GM19023 (cell line): Measurements from ENCODE around the gene KRT85.
"Not testable (repeated sequence)": the region's sequence is repeated elsewhere in the genome, so short reads cannot be mapped to it uniquely, and the experiment has no call there.

ENCODE experiments used
- ATAC-seq: cut with Tn5 transposase; IDR thresholded peaks from one replicate; pipeline ENCODE4 v1.9.1; 2021; ENCODE audit warnings: mild to moderate bottlenecking, moderate library complexity; ENCODE audit not compliant: unreplicated experiment

KRT85 gene

DNA sequence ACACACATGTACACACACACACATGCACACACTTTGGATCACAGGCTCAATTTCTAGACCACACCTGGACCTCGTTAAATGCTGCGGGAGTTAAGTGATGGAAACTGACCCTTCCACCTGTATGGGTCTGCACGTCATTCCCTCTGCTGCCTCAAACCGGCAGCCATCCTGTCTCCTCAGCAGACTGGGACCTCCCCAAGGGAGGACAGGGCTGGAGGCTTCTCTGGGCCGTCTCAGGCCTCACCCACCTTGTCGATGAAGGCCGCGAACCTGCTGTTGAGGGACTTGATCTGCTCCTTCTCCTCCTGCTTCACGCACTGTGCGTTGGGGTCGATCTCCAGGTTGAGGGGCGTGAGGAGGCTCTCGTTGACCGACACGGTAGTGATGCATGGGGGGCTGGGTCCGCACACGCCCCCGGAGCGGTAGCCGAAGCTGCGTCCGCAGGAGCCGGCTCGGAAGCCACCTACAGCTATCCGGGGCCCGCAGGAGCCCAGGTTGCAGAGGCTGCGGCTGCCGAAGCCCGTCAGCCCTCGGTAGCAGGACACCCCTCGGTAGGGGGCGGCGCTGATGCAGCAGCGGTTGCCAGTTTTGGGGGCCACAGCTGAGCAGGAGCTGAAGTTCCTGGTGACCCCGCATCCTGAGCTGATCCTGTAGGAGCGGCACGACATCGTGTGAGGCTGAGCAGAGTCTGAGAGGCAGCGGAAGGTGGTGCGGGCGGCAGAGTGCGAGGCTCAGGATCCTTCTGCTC lies at the start of gene KRT85:
Gene KRT85, minus strand, starts transcription at position 744 of the 748 bp plus-strand sequence. Its CDS starts 76 bp downstream, at position 668.
- no peak for ATAC-seq

DNA sequence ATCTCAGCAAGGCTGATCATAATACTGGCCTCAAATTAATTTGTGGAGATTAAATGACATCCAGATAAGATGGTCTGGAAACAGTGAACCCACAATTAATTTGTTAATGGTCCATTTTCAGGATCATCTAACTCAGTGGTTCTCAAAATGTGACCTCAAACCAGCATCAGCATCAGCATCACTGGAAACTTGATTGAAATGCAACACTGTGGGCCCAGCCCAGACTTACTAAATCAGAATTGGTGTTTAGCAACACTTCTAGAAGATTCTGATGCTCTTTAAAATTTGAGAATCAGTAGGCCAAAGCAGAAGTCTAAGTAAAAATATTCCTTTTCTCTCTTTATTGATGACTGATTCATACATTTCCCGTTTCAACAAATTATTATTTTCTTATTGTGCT lies 49.5 kb upstream of the KRT85 start:
- ATAC-seq, result no peak

DNA sequence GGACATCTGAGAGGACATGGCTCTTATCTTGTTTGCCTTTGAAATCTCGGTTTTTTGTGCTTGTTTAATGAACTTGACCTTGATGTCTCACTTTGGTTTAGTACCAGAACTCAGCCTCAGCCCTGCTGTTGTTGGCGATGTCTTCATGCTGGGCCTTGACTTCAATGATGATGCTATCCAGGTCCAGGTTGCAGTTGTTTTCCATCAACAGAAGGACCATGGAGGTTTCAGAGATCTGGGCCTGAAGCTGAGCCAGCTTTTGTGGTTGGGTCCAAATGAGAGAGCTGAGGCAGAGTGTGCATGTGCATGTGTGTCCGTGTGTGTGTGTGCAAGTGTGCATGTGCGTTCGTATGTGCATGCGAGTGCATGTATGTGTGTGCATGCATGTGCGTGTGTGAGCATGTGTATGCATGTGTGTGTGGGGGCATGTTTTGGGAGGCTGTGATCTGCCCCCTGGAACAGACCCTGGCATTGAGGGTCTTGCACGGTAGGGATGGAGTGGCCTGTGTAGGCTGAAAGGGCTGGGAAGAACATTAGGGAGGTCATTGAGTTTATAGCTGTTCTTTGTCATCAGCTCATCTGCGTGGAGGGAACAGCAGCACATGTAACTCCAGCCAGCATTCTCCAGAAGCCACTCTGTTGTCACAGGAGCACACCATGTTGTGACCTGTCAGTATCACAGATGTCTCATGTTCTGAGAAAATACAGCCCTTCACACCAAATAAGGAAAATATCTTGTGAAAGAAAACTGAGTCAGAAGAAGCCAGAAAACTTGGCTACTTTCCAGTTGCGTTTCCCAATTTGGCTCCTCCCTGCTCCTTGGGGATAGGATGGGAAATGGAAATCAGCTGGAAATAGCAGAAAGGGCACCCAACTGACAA lies 48.8 kb upstream of the KRT85 start:
- ATAC-seq, result no peak

DNA sequence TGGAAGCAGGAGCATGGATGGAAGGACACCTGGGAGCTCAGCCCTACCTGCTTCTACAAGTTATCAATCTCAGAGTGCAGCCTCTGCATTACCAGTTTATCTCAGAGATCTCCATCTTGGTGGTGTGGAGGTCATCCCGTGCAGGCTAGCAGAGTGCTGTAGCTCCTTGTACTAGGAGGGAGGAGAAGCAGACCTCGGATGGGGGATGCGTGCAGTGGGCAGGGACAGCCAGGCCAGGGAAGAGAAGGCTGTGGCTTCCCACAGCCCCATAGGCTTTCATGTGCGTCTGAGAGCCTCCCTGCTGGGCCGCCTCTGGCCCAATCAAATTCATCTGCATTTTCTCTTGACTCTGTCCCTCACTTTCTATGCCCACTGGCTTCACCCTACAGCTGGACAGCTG lies 47.7 kb upstream of the KRT85 start:
- ATAC-seq, result no peak

DNA sequence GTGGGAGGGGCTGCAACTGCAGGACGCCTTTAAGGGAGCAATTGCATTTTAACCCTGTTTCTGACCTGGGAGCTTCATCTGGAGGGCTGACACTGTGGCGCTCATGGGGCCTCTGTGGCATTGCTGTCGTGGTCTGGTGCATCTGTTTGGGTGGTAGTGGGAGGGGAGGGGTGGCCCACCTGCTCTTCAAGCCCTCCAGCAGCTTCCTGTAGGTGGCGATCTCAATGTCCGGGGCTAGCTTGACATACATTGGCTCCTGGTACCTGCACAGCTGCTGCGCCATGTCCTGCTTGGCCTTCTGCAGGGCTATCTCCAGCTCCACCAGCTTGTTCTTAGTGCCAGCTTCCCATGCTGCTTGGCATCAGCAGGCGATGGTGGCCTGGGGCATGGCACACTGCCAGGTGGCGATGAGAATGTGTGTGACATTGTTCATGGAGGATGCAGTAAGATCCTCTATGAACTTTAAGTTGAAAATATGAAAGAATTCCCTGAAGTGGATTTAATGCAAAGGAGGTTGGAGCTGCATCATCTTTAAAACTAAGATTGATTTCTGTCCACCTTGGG lies 46.6 kb upstream of the KRT85 start:
- no peak for ATAC-seq

DNA sequence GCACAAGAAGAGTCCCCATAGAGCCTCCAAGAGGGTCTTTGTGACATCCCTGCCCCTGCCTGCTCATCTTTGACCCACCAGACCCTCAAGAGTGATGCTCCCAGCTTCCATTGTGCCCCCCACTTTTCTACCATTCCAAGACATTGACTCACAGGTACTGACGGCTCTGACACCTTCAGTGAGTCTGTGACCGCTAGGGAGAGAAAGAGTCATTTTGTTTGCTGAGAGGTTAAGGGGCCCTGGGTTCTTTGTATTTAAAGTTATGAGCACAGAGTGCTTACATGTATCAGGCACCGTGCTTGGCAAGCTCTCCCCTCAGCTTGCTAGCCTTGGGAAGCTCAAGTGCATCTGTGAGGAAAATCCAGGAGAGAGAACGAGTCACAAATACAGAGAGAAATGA lies 45.9 kb upstream of the KRT85 start:
- no peak for ATAC-seq

DNA sequence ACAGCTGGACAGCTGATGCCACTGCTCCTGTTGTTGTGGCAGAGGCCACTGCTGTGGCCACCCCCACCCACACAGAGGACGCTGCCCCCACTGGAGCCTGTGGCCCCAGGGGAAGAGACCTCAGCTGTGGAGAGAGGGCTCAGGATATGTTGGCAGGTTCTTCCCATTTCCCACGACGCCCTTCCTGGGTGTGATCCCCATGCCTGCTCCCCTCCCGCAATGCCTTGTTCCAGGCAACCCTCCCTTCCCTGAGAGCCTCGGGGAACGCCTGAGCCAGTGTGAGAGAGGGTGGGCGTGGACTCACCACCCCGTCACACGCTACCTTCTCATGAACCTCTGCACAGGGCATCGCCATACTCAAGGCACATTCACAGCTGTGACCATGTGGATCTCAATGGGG lies 44.5 kb upstream of the KRT85 start:
- ATAC-seq, result no peak

DNA sequence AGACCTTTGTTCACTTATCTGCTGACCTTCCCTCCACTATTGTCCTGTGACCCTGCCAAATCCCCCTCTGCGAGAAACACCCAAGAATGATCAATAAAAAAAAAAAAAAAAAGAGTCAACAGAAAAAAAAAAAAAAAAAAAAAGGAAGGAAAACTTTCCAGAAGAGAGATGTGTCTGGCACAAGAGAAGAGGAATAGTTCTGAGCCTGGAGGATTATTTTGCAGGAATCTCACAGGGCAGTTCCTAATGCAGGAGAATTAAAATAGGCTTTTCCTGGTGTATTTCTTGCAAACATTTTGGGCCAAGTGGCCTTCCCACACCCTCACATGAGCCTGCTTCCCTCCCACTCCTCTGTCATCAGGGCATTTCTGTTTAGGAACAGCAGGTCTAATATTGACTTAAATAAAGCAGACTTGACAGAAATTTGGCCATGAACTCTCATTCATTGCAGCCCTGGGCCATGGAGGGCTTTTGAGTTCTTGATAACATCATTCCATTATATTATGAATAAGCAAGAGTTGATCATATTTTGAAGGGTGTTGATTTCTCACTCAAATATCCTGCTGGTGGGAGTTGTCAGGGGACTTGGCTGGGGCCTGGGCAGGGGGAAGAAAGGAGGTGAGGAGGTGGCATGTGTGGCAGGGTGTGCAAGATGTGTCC lies 43.4 kb upstream of the KRT85 start:
- not testable (repeated sequence) for ATAC-seq

DNA sequence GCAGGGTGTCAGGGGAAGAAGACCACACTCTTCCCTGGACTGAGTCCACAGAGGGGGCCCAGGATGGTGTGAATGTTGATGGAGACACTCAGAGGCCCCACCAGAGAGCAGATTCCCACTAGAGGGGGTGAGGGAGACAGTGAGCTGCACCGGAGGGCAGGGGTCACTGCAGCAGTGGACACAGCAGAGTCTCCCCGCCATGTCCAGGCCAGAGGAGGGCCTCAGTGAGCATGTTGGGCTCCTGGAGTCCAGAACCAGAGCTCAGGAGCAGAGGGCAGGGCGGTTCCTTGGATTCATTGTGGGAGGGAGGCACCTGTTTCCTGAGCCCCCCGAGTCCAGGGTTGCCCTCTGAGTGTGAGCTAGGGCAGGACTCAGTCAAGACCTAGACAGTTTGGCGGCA lies 40.6 kb upstream of the KRT85 start:
- ATAC-seq, result no peak

DNA sequence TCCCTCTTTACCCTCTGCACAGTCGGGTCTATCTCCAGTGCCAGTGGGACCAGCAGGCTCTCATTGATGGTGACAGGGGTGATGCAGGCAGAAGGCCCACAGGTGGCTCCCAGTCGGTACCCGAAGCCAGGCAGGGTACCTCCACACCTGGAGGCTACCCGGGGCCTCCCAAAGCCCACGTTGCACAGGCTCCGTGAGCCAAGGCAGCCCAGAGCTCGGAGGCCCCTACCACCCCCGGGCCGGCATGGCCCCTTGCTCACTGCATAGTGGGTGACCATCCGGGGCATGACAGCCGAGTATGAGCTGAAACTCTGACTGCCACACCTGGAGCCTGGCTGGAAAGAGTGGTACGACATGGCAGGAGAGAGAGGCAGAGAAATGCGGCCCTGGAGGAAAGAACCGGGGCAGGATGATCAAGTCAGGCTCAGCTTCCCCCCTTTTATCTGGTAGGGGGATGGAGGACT lies 38.7 kb upstream of the KRT85 start, which contains the start of gene KRT82:
Gene KRT82, minus strand, starts transcription at position 414 of the 464 bp plus-strand sequence. Its CDS starts 58 bp downstream, at position 356.
- no peak for ATAC-seq

DNA sequence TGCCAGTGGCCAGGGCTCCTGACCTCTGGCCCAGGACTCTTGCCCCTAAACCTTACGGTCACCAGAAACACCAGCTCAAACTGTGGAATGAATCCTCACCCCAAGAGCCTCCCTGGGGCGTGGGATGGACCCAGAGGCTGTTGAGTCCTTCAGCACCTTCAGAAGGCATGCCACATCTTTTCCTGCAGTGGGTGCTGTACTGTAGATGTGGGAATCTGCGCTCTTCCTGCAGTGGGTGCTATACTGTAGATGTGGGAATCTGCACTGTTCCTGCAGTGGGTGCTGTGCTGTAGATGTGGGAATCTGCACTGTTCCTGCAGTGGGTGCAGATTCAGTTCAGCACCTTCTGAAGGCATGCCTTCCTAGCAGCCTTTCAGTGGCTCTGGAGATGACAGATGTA lies 37.7 kb upstream of the KRT85 start:
- ATAC-seq, result no peak

DNA sequence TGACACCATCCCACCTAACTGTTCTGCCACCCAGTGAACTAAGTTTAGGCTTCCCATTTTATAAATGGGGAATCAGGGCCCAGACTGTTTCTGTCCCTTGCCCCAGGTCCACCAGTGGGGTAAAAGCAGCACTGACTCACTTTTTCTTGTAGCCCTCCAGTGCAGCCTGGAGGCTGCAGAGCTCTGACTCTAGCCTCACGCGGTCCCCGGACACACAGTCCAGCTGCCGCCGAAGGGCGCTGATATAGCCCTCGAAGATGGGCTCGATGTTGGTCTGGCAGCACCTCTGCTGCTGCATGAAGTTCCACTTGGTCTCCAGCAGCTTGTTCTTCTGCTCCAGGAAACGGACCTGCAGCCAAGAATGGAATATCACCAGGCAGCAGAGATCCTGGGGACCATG lies 36.3 kb upstream of the KRT85 start:
- ATAC-seq, result no peak

DNA sequence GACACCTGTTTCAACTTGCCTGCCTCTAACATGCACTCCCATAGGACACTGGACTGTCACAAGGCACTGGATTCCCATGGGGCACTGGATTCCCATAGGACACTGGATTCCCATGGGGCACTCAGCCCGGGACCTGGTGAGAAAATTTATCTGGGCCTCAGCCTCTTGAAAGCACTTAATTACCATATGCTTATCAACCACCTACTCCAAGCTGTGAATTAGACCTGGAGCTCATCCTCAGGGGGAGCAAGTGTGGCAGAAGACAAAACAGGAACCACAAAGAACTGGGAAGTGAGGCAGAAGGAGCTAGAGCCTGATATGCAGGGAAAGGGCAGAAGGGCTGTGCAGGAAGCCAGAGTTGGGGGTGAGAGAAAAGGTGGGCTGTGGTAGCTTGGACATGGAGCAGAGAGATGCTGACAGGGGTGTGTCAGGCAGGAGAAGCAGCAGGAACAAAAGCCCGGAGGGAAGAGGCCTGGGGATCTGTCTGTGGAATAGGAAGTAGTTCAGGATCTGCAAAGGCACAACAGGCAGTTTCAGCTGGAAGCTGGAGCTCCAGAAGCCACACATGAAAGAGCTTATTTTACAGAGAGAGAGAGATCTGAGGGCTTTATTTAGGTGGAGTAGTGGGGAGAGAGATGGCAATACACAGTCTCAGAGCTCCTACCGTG lies 35.7 kb upstream of the KRT85 start:
- no peak for ATAC-seq

DNA sequence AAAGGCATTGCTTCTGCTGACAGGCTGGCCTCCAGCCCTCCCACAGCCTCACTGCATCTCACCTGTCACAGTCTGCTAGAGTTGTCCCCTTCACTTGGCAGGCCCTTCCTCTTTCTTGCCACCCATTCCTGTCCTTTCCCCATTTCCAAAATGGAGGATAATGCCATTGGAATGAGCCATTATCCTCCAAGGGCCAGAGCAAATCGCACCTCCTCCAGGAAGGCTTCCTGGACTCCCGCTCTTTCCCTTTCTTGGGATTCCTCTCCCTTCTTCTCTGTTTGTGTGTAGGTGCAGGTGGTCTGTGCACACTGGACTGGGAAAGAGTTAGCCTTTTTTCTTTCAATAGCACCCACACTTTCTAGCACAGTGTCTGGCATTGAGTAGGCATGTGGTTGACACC lies 35.1 kb upstream of the KRT85 start:
- ATAC-seq, result no peak

DNA sequence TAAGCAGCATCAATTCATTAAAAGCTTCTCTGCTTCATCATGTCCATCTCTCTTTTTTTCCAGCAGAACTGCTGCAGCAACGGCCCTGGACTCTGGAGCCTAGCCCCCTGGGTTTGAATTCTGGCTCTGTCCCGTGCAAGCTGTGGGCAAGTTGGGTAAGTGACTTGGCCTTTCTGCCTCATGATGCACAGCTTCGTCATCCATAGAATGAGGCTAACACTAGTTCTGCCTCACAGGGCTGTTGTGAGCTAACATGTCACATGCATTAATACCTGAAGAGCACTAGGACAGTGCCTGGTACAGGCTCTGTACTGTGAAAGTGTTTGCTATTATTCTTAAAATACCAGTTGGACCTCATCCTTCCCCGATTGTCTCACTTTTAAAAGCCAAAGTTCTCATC lies 34.6 kb upstream of the KRT85 start:
- no peak for ATAC-seq

DNA sequence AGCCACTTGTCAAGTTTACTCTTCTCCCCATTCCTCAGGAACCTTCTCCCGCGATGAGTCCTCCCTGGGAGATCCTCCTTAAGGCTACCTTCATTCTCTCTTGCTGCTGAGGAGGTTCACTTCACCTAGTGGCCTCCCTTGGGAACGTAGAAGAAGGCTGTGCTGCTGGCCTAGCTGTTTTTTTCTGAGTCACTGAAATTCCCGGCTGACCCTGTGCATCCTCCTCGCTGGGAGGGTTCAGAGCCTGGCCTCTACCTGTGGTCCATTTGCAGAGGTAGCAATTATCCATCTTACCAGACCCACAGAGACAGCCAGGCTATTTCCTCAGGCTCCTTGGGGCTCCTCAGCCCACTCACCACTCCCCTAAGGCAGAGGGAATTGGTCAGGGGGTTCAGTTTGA lies 34.2 kb upstream of the KRT85 start:
- ATAC-seq, result no peak

DNA sequence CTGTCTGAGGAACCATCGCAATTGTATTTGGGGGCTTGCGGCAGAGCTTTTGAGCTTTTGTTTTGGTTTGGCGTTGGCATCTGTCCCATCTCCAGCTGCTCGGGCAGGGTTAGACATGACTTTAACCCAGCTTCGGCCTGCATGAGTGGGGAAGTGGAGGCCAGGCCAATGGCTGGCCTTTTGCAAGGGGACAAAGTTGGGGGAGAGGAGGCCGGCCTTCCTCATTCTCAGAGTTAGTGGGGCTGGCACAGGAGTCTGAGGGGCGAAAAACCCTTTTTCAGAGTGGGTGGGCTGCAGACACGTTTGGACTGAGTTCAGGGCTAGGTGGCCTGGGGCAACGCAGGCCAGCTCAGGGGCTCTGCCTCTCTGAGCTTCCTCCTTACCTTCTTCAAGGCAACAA lies 33.6 kb upstream of the KRT85 start:
- no peak for ATAC-seq

DNA sequence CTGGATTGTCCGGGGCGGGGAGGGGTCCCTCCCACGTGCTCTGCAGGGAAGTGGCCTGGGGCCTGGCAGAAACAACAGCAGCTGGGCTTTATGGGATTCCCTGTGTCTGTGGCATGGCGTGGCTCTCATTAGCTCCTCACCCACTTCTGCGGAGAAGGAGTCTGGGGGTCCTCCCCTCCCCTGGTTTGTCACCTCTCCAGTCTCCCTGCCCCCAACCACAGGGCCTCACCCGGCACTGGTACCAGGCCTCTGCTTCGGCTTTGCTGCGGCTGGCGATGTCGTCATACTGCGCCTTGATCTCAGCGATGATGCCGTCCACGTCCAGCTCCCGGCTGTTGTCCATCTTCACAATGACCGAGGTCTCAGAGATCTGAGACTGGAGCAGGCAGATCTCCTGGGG lies 32.5 kb upstream of the KRT85 start:
- no peak for ATAC-seq

DNA sequence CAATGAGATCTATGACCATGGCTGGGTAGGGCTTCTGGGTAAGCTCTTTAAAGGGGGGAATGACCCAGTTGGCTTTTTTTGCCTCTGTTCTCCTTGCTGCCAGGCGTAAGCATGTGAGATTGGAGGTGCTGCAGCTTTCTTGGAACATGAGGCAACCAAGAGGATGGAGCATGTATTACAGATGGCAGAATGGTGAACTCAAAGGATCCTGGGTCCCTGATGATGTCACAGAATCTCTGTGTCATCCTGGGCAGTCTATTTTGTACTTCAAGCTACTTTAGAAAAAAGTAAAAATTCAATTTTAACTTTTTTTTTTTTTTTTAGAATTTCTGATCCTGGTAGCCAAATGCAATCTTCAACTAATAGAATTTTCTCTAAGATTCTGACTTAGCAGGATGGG lies 30.9 kb upstream of the KRT85 start:
- ATAC-seq, result no peak

DNA sequence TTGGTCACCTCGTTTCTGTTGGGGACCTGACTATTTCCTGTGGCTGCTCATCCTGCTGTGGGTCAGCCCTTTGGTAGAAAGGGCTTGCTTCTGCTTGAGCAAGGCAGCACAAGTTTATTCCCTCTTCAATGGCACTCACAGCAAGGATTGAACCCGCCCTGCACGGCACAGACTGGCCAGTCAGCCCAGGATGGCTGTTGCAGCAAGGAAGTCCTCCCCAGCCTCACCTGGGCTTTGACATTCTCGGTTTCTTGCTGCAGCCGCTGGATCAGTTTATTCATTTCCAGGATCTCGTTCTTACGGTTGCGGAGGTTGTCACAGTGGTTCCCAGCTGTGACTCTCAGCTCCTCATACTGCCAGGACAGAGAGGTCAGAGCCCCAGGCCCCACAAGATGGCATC lies 29.4 kb upstream of the KRT85 start:
- no peak for ATAC-seq
